Measurements from ENCODE around the gene RNF227.

GRCh38 chr17:7880076-7880868, 35.8 kb downstream of the RNF227 start:
- TF ChIP-seq YY1 (IDR thresholded peaks at IDR 0.05; ENCODE audit: insufficient read depth, insufficient read length) (no peak), ZNF274 (IDR thresholded peaks at IDR 0.05; ENCODE audit: low read depth, low read length) (no peak), SUZ12 (IDR thresholded peaks at IDR 0.05; ENCODE audit: extremely low read depth, insufficient read depth, insufficient read length) (no peak)

Data from NT2/D1 (cell line).